Measurements from ENCODE around the gene CELF4.

The CELF4 gene

GRCh38 chr18:37238282-37239108 is 327.1 kb downstream of the CELF4 start:
- H3K4me1 ChIP-seq (ENCODE audit: insufficient read depth, poor library complexity, severe bottlenecking) = no peaks in the 10 kb centered on the region
- no peaks in the 10 kb centered on the region for H3K27me3 ChIP-seq (ENCODE audit: insufficient read depth, poor library complexity, severe bottlenecking)
- no peaks in the 10 kb centered on the region for H3K36me3 ChIP-seq (ENCODE audit: low read depth)
- H3K27ac ChIP-seq (ENCODE audit: poor library complexity, severe bottlenecking) = no peak overlapping the region
- no peaks in the 10 kb centered on the region for H3K9me3 ChIP-seq (ENCODE audit: severe bottlenecking)
- ATAC-seq (ENCODE audit: low read depth) (no peak), DNase-seq (ENCODE audit: low spot score) (no peak)
- H3K4me3 ChIP-seq (ENCODE audit: severe bottlenecking) = no peak overlapping the region
- TF ChIP-seq CTCF (IDR thresholded peaks at IDR 0.05; ENCODE audit: poor library complexity, severe bottlenecking) = no peak

DNA sequence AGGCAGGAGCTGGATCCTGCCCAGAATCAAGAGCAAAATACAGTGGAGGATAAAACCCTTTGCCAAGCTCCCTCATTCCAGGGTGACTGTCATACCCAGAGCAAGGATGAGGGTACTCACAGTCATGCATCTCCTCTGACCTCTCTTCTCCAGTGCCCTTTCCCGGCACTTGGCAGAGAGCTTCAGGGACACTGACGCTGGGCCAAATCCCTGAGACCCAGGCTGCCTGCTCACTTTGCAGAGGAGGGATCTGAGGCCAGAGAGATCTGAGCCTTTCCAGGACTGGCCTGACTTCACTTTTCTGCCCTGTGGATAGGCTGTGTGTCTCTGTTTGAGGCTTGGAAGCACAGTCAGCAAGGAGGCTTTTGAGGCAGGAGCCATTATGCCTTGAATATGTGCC is 330.0 kb downstream of the CELF4 start:
- ATAC-seq (ENCODE audit: low read depth) (no peak), DNase-seq (ENCODE audit: low spot score) (no peak)
- no peak for TF ChIP-seq CTCF (IDR thresholded peaks at IDR 0.05; ENCODE audit: poor library complexity, severe bottlenecking)
- Histone ChIP-seq H3K36me3 (ENCODE audit: low read depth) (no peaks in the 10 kb centered on the region), H3K9me3 (ENCODE audit: severe bottlenecking) (no peaks in the 10 kb centered on the region), H3K27ac (ENCODE audit: poor library complexity, severe bottlenecking) (no peak overlapping the region), H3K4me1 (ENCODE audit: insufficient read depth, poor library complexity, severe bottlenecking) (no peaks in the 10 kb centered on the region), H3K4me3 (ENCODE audit: severe bottlenecking) (no peak overlapping the region), H3K27me3 (ENCODE audit: insufficient read depth, poor library complexity, severe bottlenecking) (no peaks in the 10 kb centered on the region)

DNA sequence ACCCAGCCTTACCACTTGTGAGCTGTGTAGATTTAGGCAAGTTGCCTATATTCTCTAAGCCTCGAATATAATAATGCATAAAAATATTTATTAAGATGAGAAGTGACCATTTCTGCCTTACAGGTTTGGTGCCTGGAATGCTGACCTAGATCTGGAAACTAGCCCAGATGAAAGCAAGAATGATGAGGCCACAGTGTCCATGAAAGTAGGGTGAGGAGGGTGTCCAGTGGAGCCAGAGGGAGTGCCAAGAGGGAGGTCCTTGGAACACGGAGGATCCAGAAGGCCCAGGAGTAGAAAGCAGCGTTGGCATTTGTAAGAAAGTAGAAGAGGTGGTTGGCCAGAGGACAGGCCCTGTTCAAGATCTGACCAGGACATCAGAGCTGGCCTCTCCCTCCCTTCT is 334.3 kb downstream of the CELF4 start:
- no peaks in the 10 kb centered on the region for H3K4me1 ChIP-seq (ENCODE audit: insufficient read depth, poor library complexity, severe bottlenecking)
- H3K36me3 ChIP-seq (ENCODE audit: low read depth) = no peaks in the 10 kb centered on the region
- no peak overlapping the region for H3K27ac ChIP-seq (ENCODE audit: poor library complexity, severe bottlenecking)
- H3K4me3 ChIP-seq (ENCODE audit: severe bottlenecking) = no peak overlapping the region
- H3K27me3 ChIP-seq (ENCODE audit: insufficient read depth, poor library complexity, severe bottlenecking) = no peaks in the 10 kb centered on the region
- no peaks in the 10 kb centered on the region for H3K9me3 ChIP-seq (ENCODE audit: severe bottlenecking)
- no peak for TF ChIP-seq CTCF (IDR thresholded peaks at IDR 0.05; ENCODE audit: poor library complexity, severe bottlenecking)
- DNase-seq (ENCODE audit: low spot score) (no peak), ATAC-seq (ENCODE audit: low read depth) (no peak)

DNA sequence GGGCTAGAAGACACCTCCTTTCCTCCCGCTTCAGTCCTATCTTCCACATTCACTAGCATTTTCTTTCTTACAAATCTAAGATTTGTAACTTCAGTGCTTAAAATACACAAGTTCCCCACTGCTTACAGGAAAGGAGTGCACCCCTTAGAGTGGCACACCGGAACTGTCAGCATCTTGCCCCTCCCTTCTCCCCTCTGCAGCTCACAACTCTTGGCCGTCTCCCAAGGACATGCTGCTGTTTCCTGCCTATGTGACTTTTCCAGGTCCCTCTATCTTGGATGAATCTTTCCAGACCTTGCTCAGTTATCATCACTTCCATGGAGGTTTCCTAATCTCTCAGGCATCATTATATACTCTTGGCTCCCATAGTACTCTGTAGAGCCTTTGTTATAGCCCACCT is 334.8 kb downstream of the CELF4 start:
- Histone ChIP-seq H3K4me3 (ENCODE audit: severe bottlenecking) (no peak overlapping the region), H3K36me3 (ENCODE audit: low read depth) (no peaks in the 10 kb centered on the region), H3K27me3 (ENCODE audit: insufficient read depth, poor library complexity, severe bottlenecking) (no peaks in the 10 kb centered on the region), H3K4me1 (ENCODE audit: insufficient read depth, poor library complexity, severe bottlenecking) (no peaks in the 10 kb centered on the region), H3K9me3 (ENCODE audit: severe bottlenecking) (no peaks in the 10 kb centered on the region), H3K27ac (ENCODE audit: poor library complexity, severe bottlenecking) (no peak overlapping the region)
- no peak for TF ChIP-seq CTCF (IDR thresholded peaks at IDR 0.05; ENCODE audit: poor library complexity, severe bottlenecking)
- ATAC-seq (ENCODE audit: low read depth) = no peak
- no peak for DNase-seq (ENCODE audit: low spot score)

DNA sequence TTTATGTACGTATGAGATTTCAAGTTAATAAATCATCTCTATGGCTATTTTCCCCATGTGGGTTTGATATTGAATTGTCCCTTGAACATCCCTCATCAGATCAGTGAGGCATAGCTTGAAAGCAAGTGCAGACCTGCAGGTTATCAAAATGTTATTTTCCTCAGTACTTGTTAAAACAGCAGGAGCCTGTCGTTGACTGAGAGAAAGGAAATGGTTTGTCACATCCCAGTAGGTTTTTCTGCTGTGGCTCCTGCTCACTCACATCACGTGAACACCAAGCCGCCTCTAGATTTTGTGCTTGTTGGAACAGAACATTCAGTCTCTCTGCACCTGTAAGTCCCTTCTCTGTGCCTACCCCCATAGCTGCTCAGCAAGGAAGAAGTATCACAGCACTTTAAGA is 340.3 kb downstream of the CELF4 start:
- Histone ChIP-seq H3K36me3 (ENCODE audit: low read depth) (no peaks in the 10 kb centered on the region), H3K27me3 (ENCODE audit: insufficient read depth, poor library complexity, severe bottlenecking) (no peaks in the 10 kb centered on the region), H3K4me1 (ENCODE audit: insufficient read depth, poor library complexity, severe bottlenecking) (no peaks in the 10 kb centered on the region), H3K27ac (ENCODE audit: poor library complexity, severe bottlenecking) (no peak overlapping the region), H3K4me3 (ENCODE audit: severe bottlenecking) (no peak overlapping the region), H3K9me3 (ENCODE audit: severe bottlenecking) (no peaks in the 10 kb centered on the region)
- no peak for ATAC-seq (ENCODE audit: low read depth)
- TF ChIP-seq CTCF (IDR thresholded peaks at IDR 0.05; ENCODE audit: poor library complexity, severe bottlenecking) = no peak
- DNase-seq (ENCODE audit: low spot score) = no peak

Data from RWPE2 (cell line).